HG03095 (cell line): ENCODE data around the gene FAM171A1.
"Not testable (repeated sequence)": the region's sequence is repeated elsewhere in the genome, so short reads cannot be mapped to it uniquely, and the experiment has no call there.

Experiments
- ATAC-seq: cut with Tn5 transposase; IDR thresholded peaks from one replicate; pipeline ENCODE4 v1.9.1; 2021; ENCODE audit warnings: moderate library complexity; ENCODE audit not compliant: unreplicated experiment

Gene FAM171A1

GRCh38 chr10:15346440-15347141, 24.5 kb downstream of the FAM171A1 start:
- ATAC-seq, result no peak

DNA sequence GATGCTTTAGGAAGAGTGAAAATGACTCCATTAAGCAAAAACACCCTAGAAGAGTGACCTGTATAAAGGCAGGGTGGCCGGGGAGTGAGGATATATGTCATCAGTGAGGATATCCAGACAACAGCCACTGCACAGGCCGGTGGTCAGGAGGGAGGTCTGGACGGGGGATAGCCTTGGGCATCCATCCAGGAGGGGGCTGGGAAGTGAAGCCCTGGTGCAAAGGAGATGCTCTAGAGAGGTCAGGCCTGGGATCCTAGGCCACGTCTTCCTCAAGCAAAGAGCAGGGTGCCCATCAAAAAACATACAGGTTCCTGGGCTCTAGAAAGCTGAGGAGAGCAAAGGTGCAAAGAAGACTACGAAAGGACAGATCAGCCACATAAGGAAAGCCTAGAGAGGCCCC, 25.6 kb downstream of the FAM171A1 start:
- ATAC-seq, result no peak

GRCh38 chr10:15344876-15345285, 26.2 kb downstream of the FAM171A1 start:
- ATAC-seq, result no peak

- no peak for ATAC-seq
Observed at GRCh38 chr10:15344256-15344875, 26.7 kb downstream of the FAM171A1 start.

- no peak for ATAC-seq
Observed at GRCh38 chr10:15342970-15343369, 28.1 kb downstream of the FAM171A1 start.

- no peak for ATAC-seq
Observed at GRCh38 chr10:15341502-15342128, 29.5 kb downstream of the FAM171A1 start.

GRCh38 chr10:15339892-15340291, 31.2 kb downstream of the FAM171A1 start:
- ATAC-seq, result no peak

- ATAC-seq, result not testable (repeated sequence)
Observed at GRCh38 chr10:15337441-15337923, 33.6 kb downstream of the FAM171A1 start.

DNA sequence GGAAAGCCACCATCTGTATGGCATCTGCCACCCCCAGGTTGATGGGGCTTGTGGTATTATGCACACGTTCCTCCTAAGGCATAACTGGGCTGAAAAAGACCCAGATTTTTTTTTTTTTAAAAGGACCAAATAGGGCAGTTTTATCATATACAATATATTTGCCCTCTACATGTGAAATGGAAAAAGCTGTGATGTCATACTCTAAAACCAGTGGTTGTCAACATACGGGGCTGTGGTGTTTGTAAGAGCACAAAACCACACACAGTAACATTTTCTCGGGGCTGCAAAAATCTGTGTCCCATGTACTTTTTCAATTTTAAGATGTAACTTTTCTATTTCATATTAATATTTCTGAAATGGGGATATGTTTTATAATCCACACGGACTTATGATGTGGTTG, 34.9 kb downstream of the FAM171A1 start:
- ATAC-seq, result no peak

GRCh38 chr10:15335508-15335907, 35.6 kb downstream of the FAM171A1 start:
- no peak for ATAC-seq

- no peak for ATAC-seq
Observed at GRCh38 chr10:15334650-15335323, 36.3 kb downstream of the FAM171A1 start.

DNA sequence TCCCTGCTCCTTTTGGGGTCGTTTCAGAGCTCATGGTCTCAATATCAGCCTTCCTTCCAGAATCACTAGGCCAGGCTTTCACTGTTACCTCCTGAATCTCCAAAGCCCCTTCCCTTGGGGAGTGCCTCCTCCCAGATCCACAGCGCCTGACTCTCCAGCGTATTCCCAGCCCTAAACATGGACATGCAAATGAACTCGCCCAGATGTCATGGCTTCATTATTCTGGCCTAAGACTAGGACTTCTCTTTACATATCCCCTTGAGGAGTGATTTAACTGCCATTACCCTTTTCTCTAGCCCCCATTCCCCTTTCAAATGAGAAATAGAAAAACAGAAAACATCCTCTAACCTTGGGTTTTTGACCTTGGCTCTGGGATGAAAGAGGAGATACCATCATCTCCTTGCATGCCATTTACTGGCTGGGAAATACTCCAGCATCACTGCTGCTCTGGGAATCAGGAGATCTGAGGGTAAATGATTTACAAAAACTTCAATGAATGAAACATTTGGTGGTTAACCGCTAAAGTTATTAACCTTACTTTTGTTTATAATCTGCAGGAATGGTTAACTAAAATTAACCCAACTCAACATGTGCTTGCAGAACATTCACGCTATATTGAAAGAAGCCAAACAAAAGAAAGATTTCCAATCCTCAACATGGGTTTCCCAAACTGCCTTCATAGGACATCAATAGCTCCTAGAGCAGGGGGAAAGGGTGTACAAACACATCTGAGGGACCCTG, 37.0 kb downstream of the FAM171A1 start:
- ATAC-seq, result no peak

DNA sequence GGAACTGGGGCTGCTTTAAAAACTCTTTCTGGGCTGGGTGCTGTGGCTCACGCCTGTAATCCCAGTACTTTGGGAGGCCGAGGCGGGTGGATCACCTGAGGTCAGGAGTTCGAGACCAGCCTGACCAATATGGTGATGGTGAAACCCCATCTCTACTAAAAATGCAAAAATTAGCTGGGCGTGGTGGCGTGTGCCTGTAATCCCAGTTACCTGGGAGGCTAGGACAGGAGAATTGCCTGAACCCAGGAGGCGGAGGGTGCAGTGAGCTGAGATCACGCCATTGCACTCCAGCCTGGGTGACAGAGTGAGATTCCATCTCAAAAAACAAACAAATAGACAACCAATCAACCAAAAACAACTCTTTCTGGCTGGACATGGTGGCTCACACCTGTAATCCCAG, 37.9 kb downstream of the FAM171A1 start:
- ATAC-seq, result not testable (repeated sequence)

DNA sequence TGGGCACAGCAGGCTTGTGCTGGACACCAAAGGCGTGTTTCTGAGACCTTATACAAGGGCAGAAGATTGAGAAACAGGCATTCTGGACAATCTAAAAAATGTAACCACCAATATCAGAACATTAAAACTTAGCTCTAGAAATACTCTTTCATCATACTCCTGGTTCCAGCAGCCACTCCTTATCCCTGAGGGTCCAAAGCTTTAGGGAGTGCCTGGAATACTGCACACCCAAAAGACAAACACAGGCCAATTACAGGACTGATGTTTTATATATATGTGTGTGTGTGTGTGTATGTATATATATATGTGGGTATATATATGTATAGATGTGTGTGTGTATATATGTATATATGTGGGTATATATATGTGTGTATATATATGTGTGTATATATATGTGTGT, 39.6 kb downstream of the FAM171A1 start:
- no peak for ATAC-seq

DNA sequence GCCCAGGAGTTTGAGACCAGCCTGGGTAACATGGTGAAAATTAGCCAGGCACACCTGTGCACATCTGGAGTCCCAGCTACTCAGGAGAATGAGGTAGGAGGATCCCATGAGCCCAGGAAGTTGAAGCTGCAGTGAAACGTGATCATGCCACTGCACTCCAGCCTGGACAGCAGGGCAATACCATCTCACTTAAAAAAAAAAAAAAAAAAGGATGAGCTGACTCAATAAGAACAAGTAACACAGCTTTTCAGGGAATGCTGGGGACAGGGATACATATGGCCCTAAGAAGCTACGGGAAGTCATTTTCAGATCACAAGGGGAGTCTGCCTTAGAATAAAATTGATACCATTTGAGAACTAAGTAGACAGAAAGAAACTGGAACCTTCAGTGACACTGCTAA, 41.7 kb downstream of the FAM171A1 start:
- no peak for ATAC-seq

DNA sequence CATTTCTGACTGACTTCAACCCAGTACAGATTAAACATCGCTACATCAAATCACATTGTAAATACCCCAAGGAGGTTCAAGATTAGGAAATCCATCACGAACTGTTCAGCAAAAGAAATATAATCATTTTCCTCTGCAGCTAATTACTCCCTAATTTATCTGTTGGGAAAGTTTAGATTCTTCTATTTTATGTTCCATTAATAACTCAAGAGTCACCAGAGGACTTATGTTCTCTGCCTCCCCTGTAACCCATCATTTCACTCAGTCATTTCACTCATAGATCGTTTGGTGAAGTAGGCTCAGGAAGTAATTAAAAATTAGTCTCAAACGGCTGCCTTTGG, 45.2 kb downstream of the FAM171A1 start:
- ATAC-seq, result no peak

GRCh38 chr10:15325243-15325943, 45.7 kb downstream of the FAM171A1 start:
- ATAC-seq, result no peak

DNA sequence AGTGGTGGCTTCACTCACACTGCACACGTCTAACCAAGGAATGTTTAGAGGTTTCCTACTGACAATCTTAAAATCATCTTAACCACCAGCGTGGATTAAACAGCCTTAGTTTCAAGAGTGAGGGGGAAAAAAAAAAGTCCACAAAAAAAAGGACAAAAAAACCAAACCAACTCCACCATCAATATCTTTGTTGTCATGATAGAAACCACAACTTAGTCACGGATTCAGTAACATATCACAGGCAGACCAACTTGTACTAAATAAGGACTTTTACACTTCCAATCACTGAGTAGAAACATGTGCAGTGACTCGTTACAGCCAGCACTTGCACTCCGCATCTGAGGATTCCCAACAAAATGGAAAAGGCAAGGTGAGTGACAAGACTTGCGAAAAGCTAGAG, 46.5 kb downstream of the FAM171A1 start:
- no peak for ATAC-seq

DNA sequence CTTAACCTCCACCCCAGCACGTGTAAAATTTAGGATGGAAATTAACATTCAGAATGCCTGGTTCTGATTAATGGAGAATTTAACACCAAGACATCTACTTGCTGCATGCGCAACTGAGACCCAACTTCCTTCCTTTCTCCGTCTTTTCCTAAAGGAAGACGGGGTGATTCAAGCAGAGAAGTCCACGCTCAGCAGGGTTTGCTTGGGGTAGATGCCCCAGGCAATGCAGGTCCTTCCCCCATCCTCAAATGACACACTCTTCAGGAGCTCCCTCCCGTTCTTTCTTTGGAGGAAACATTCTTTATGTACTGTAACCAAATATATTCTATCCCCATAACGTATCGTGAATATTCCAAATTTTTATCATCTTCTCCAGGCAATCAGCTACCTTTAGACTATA, 47.0 kb downstream of the FAM171A1 start:
- ATAC-seq, result no peak

DNA sequence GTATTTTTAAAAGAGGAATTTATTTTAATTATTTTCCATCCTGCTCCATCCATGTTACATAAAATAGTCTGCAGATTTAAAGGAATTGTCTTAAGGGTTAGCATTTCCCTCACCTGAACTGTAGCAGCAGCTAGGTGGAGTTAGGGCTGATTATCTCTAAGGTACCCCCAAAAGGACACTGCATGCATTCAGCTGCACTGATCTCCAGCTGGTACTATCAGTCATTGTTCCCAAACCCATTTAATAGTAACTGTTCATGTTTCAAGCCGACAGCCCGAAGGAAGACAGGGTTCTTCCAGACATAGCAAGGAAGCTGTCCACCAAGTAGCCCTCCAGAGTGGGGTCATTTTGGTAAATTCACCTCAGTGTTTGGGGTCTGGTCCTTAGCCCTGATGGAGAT, 48.7 kb downstream of the FAM171A1 start:
- ATAC-seq, result no peak
